H1 (cell line): ENCODE data around the gene MINDY1. TPM values are rescaled to one million over a fixed set of nuclear protein-coding genes. Genes with fewer than 3 reads are reported as not detected.

Experiments used
- BCL11A ChIP-seq, 2 experiments: IDR thresholded peaks; one replicate each; pipeline ENCODE4 v1.6.1; 2011; ENCODE audit warnings: low read depth in 2 of 2, low read length in 2 of 2, mild to moderate bottlenecking in 2 of 2
- CHD2 ChIP-seq: IDR thresholded peaks from 2 replicates; pipeline ENCODE4 v1.6.1; 2012; ENCODE audit warnings: low read length, improper control_type of control experiment
- HDAC6 ChIP-seq: IDR thresholded peaks from one replicate; pipeline ENCODE4 v1.7.1; 2012; ENCODE audit warnings: low read depth, mild to moderate bottlenecking, inconsistent platforms, low read length, moderate library complexity
- SIRT6 ChIP-seq: IDR thresholded peaks from one replicate; pipeline ENCODE4 v1.7.1; 2012; ENCODE audit warnings: low read length, inconsistent platforms
- SP4 ChIP-seq: IDR thresholded peaks from 2 replicates; pipeline ENCODE4 v1.6.1; 2012; ENCODE audit warnings: low read length, inconsistent platforms
- TCF12 ChIP-seq: IDR thresholded peaks from 2 replicates; pipeline ENCODE4 v1.6.1; 2011; ENCODE audit warnings: low read depth, mild to moderate bottlenecking, low read length
- polyA plus RNA-seq, 7 experiments: library from polyadenylated mRNA; depleted of rRNA in 3 of 7; stranded (reverse) in 5 of 7; unstranded in 2 of 7; fragments of >200 nt in 5 of 7; fragments of 200-250 nt in 2 of 7; gene quantifications; 1 replicate in 5 of 7; 2 replicates in 1 of 7; 4 replicates in 1 of 7; pipeline versions ENCODE4 v1.2.1 to v1.2.3, GENCODE V29; 2011 to 2013; ENCODE audit warnings: missing spikeins in 2 of 7, mixed read lengths in 2 of 7
- total RNA-seq: library from RNA; stranded (reverse); fragmentation: NEBNext Ultra II Directional; extraction: Animal tissue kit (Norgen Biotek cat#: 25700); gene quantifications from 2 replicates; pipeline ENCODE4 v1.2.1, GENCODE V29; 2021
- TF ChIP-seq, protein P1 (sequence below): fragments of 300-600 bp; sonication (generic); IDR thresholded peaks from 2 replicates; pipeline ENCODE4 v1.7.1; 2012; ENCODE audit warnings: low read length, moderate library complexity, mild to moderate bottlenecking, inconsistent platforms; ENCODE audit not compliant: insufficient replicate concordance

Gene MINDY1
- total and polyA plus RNA-seq, 2 of the 8 experiments (the other 6 are each of a cell fraction or from before 2014, with no cell fraction given) = 10.3 to 11.4 TPM

- TF ChIP-seq SIRT6 = no peak
- TF ChIP-seq SP4 = no peak
- TF ChIP-seq TCF12 = no peak
- TF ChIP-seq CHD2 = no peak
- TF ChIP-seq BCL11A (IDR thresholded peaks at IDR 0.05; ENCODE audit: low read depth in 2 of 2, low read length in 2 of 2) = no peak
- TF ChIP-seq, protein P1, sequence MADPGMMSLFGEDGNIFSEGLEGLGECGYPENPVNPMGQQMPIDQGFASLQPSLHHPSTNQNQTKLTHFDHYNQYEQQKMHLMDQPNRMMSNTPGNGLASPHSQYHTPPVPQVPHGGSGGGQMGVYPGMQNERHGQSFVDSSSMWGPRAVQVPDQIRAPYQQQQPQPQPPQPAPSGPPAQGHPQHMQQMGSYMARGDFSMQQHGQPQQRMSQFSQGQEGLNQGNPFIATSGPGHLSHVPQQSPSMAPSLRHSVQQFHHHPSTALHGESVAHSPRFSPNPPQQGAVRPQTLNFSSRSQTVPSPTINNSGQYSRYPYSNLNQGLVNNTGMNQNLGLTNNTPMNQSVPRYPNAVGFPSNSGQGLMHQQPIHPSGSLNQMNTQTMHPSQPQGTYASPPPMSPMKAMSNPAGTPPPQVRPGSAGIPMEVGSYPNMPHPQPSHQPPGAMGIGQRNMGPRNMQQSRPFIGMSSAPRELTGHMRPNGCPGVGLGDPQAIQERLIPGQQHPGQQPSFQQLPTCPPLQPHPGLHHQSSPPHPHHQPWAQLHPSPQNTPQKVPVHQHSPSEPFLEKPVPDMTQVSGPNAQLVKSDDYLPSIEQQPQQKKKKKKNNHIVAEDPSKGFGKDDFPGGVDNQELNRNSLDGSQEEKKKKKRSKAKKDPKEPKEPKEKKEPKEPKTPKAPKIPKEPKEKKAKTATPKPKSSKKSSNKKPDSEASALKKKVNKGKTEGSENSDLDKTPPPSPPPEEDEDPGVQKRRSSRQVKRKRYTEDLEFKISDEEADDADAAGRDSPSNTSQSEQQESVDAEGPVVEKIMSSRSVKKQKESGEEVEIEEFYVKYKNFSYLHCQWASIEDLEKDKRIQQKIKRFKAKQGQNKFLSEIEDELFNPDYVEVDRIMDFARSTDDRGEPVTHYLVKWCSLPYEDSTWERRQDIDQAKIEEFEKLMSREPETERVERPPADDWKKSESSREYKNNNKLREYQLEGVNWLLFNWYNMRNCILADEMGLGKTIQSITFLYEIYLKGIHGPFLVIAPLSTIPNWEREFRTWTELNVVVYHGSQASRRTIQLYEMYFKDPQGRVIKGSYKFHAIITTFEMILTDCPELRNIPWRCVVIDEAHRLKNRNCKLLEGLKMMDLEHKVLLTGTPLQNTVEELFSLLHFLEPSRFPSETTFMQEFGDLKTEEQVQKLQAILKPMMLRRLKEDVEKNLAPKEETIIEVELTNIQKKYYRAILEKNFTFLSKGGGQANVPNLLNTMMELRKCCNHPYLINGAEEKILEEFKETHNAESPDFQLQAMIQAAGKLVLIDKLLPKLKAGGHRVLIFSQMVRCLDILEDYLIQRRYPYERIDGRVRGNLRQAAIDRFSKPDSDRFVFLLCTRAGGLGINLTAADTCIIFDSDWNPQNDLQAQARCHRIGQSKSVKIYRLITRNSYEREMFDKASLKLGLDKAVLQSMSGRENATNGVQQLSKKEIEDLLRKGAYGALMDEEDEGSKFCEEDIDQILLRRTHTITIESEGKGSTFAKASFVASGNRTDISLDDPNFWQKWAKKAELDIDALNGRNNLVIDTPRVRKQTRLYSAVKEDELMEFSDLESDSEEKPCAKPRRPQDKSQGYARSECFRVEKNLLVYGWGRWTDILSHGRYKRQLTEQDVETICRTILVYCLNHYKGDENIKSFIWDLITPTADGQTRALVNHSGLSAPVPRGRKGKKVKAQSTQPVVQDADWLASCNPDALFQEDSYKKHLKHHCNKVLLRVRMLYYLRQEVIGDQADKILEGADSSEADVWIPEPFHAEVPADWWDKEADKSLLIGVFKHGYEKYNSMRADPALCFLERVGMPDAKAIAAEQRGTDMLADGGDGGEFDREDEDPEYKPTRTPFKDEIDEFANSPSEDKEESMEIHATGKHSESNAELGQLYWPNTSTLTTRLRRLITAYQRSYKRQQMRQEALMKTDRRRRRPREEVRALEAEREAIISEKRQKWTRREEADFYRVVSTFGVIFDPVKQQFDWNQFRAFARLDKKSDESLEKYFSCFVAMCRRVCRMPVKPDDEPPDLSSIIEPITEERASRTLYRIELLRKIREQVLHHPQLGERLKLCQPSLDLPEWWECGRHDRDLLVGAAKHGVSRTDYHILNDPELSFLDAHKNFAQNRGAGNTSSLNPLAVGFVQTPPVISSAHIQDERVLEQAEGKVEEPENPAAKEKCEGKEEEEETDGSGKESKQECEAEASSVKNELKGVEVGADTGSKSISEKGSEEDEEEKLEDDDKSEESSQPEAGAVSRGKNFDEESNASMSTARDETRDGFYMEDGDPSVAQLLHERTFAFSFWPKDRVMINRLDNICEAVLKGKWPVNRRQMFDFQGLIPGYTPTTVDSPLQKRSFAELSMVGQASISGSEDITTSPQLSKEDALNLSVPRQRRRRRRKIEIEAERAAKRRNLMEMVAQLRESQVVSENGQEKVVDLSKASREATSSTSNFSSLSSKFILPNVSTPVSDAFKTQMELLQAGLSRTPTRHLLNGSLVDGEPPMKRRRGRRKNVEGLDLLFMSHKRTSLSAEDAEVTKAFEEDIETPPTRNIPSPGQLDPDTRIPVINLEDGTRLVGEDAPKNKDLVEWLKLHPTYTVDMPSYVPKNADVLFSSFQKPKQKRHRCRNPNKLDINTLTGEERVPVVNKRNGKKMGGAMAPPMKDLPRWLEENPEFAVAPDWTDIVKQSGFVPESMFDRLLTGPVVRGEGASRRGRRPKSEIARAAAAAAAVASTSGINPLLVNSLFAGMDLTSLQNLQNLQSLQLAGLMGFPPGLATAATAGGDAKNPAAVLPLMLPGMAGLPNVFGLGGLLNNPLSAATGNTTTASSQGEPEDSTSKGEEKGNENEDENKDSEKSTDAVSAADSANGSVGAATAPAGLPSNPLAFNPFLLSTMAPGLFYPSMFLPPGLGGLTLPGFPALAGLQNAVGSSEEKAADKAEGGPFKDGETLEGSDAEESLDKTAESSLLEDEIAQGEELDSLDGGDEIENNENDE = no peak
- TF ChIP-seq HDAC6 = no peak
These were observed 28.5 kb upstream of the MINDY1 start (continued) for GRCh38 chr1:151035167-151035566.
